HEK293 (cell line): ENCODE measurements around the gene MSX1.

ENCODE experiments used
- CTCF ChIA-PET: fragments of 350-600 bp; formaldehyde crosslinking; extraction: SDS; loops from one replicate; lab custom pipeline; 2021; ENCODE audit warnings: antibody characterized with exemption; lab: Yijun Ruan, JAX
- POLR2A ChIA-PET: fragments of 300-600 bp; formaldehyde crosslinking; extraction: SDS; loops from one replicate; lab custom pipeline; 2020; ENCODE audit warnings: antibody characterized with exemption, inconsistent platforms; lab: Yijun Ruan, JAX
- H3K27ac ChIP-seq: fragments of 200-500 bp; sonication (Bioruptor generic); 2 replicates; pipeline ENCODE4 v1.5.1; 2014; ENCODE audit warnings: low read depth, low read length, control low read depth, inconsistent platforms; ENCODE audit errors: extremely low read depth
- H3K36me3 ChIP-seq, 2 experiments: fragments of 200-500 bp in 1 of 2; sonication (Bioruptor generic) in 1 of 2; 1 replicate in 1 of 2; 2 replicates in 1 of 2; pipeline ENCODE4 v1.5.1; 2014 to 2017; ENCODE audit warnings: inconsistent platforms in 2 of 2, low read length in 2 of 2; ENCODE audit not compliant: control insufficient read depth in 2 of 2, insufficient read depth in 1 of 2
- H3K4me1 ChIP-seq: fragments of 200-500 bp; sonication (Bioruptor generic); 2 replicates; pipeline ENCODE4 v1.5.1; 2014; ENCODE audit warnings: mild to moderate bottlenecking, low read length, inconsistent platforms; ENCODE audit not compliant: control insufficient read depth, insufficient read depth
- H3K4me3 ChIP-seq: 2 replicates; pipeline ENCODE4 v1.5.1; 2011; ENCODE audit warnings: low read depth, mild to moderate bottlenecking, control low read depth, low read length, moderate library complexity
- H3K9me3 ChIP-seq: fragments of 200-500 bp; sonication (Bioruptor generic); 2 replicates; pipeline ENCODE4 v1.5.1; 2014; ENCODE audit warnings: low read depth, low read length, inconsistent platforms; ENCODE audit not compliant: control insufficient read depth, insufficient read depth
- HOXA7 ChIP-seq: sonication (generic); formaldehyde crosslinking; IDR thresholded peaks from 2 replicates; pipeline ENCODE4 v1.8.1; 2022; ENCODE audit warnings: missing genetic modification reagents, borderline replicate concordance
- HOXC10 ChIP-seq: sonication (generic); formaldehyde crosslinking; IDR thresholded peaks from 2 replicates; pipeline ENCODE4 v1.8.1; 2023; ENCODE audit warnings: mild to moderate bottlenecking, missing genetic modification reagents
- KLF10 ChIP-seq: fragments of 450-650 bp; IDR thresholded peaks from 2 replicates; pipeline ENCODE4 v1.5.1; 2018; ENCODE audit warnings: missing biosample characterization, mild to moderate bottlenecking, missing genetic modification characterization
- OSR2 ChIP-seq: fragments of 450-650 bp; formaldehyde crosslinking; IDR thresholded peaks from 2 replicates; pipeline ENCODE4 v1.5.1; 2016; ENCODE audit warnings: missing biosample characterization, missing genetic modification characterization
- SETDB1 ChIP-seq: IDR thresholded peaks from one replicate; pipeline ENCODE4 v1.6.1; 2017; ENCODE audit warnings: mild to moderate bottlenecking, low read length, moderate library complexity, mixed read lengths; ENCODE audit not compliant: insufficient read length
- YY2 ChIP-seq: fragments of 450-650 bp; formaldehyde crosslinking; IDR thresholded peaks from 2 replicates; pipeline ENCODE4 v1.5.1; 2016; ENCODE audit warnings: missing biosample characterization, missing genetic modification characterization
- ZBTB17 ChIP-seq: fragments of 450-650 bp; formaldehyde crosslinking; IDR thresholded peaks from 2 replicates; pipeline ENCODE4 v1.5.1; 2016; ENCODE audit warnings: missing biosample characterization, missing genetic modification characterization
- ZBTB48 ChIP-seq: fragments of 450-650 bp; formaldehyde crosslinking; IDR thresholded peaks from 2 replicates; pipeline ENCODE4 v1.5.1; 2016; ENCODE audit warnings: missing biosample characterization, missing genetic modification characterization
- ZNF175 ChIP-seq: fragments of 450-650 bp; formaldehyde crosslinking; IDR thresholded peaks from 2 replicates; pipeline ENCODE4 v1.5.1; 2016; ENCODE audit warnings: missing biosample characterization, missing genetic modification characterization
- ZNF19 ChIP-seq: fragments of 450-650 bp; formaldehyde crosslinking; IDR thresholded peaks from 2 replicates; pipeline ENCODE4; 2016; ENCODE audit warnings: missing biosample characterization, missing genetic modification characterization, low read depth
- ZNF239 ChIP-seq: fragments of 450-650 bp; formaldehyde crosslinking; IDR thresholded peaks from 2 replicates; pipeline ENCODE4 v1.5.1; 2016; ENCODE audit warnings: missing biosample characterization, missing genetic modification characterization
- ZNF302 ChIP-seq: fragments of 450-650 bp; formaldehyde crosslinking; IDR thresholded peaks from 2 replicates; pipeline ENCODE4 v1.5.1; 2016; ENCODE audit warnings: missing biosample characterization, missing genetic modification characterization, low read depth
- ZNF350 ChIP-seq: fragments of 450-650 bp; formaldehyde crosslinking; IDR thresholded peaks from 2 replicates; pipeline ENCODE4 v1.5.0; 2017; ENCODE audit warnings: missing biosample characterization, mild to moderate bottlenecking, missing genetic modification characterization
- ZNF423 ChIP-seq: fragments of 450-650 bp; formaldehyde crosslinking; IDR thresholded peaks from 2 replicates; pipeline ENCODE4 v1.5.1; 2016; ENCODE audit warnings: missing biosample characterization, missing genetic modification characterization
- ZNF558 ChIP-seq: fragments of 450-650 bp; formaldehyde crosslinking; IDR thresholded peaks from 2 replicates; pipeline ENCODE4 v1.5.1; 2016; ENCODE audit warnings: missing biosample characterization, missing genetic modification characterization
- ZNF623 ChIP-seq: fragments of 450-650 bp; formaldehyde crosslinking; IDR thresholded peaks from 2 replicates; pipeline ENCODE4 v1.5.1; 2016; ENCODE audit warnings: missing biosample characterization, missing genetic modification characterization
- ZNF624 ChIP-seq: fragments of 450-650 bp; formaldehyde crosslinking; IDR thresholded peaks from 2 replicates; pipeline ENCODE4 v1.5.1; 2017; ENCODE audit warnings: missing biosample characterization, missing genetic modification characterization
- ZNF660 ChIP-seq: fragments of 450-650 bp; IDR thresholded peaks from 2 replicates; pipeline ENCODE4 v1.5.1; 2018; ENCODE audit warnings: missing biosample characterization, mild to moderate bottlenecking, missing genetic modification characterization
- ZNF777 ChIP-seq: fragments of 450-650 bp; formaldehyde crosslinking; IDR thresholded peaks from 2 replicates; pipeline ENCODE4 v1.5.1; 2017; ENCODE audit warnings: missing biosample characterization, missing genetic modification characterization, borderline replicate concordance
- ZNF837 ChIP-seq: fragments of 450-650 bp; formaldehyde crosslinking; IDR thresholded peaks from 2 replicates; pipeline ENCODE4 v1.5.1; 2016; ENCODE audit warnings: missing biosample characterization, missing genetic modification characterization
- TF ChIP-seq, protein P1 (sequence below): fragments of 450-650 bp; formaldehyde crosslinking; IDR thresholded peaks from 2 replicates; pipeline ENCODE4 v1.5.1; 2017; ENCODE audit warnings: missing biosample characterization, missing genetic modification characterization
- TF ChIP-seq, protein P2 (sequence below): fragments of 450-650 bp; formaldehyde crosslinking; IDR thresholded peaks from 2 replicates; pipeline ENCODE4 v1.5.1; 2016; ENCODE audit warnings: missing biosample characterization, missing genetic modification characterization

The MSX1 gene

DNA sequence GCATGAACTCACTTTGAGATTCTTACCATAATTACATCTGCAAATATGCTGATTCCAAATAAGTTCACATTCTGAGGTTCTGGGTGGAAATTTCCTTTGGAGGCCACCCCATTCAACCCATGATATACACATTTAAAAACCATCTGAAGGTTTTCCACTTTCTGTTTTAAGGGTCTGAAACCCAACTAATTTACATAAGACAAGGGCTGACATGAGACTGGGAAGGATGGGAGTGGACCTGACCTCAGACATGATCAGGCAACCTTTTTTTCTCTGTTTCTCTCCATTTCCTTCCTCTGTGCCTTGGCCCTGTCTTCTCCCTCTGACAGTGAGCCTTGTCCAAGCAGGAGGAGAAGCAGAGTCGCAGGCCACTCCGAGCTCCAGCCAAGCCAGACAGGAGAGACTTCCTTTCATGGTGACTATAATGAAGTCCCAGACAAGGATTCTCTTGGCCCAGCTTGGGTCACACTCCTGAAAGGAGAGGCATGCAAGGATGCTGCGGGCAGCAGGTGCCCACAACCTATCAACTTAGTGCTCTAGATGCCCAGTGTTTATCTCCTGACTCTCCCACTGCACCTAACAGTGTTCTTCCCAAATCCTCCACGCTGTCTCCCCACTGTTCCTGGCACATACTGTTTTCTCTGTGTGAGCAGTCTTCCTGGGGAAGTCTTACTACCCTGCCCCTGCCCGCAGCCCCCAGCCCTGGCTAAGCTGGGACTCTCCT, 39.9 kb downstream of the MSX1 start:
- Histone ChIP-seq H3K36me3 (no peaks in the 10 kb centered on the region), H3K4me3 (no peak overlapping the region), H3K9me3 (no peaks in the 10 kb centered on the region), H3K4me1 (no peaks in the 10 kb centered on the region), H3K27ac (no peak overlapping the region)
- CTCF ChIA-PET, result interaction anchor here (0.7 kb wide), 1 partner anchor 94 kb away, joined by 5 read pairs; no protein-coding TSS in a partner anchor
- POLR2A ChIA-PET, result no interaction called here
- no peak for TF ChIP-seq HOXA7 (CRISPR knock-in tag)
- TF ChIP-seq YY2 (tag by site-specific recombination), result no peak
- TF ChIP-seq ZNF350, result no peak
- TF ChIP-seq ZBTB48 (tag by site-specific recombination), result no peak
- no peak for TF ChIP-seq SETDB1
- no peak for TF ChIP-seq ZNF239 (tag by site-specific recombination)

GRCh38 chr4:4901877-4902276, 42.4 kb downstream of the MSX1 start:
- CTCF ChIA-PET, result no interaction called here
- H3K27ac ChIP-seq, result no peak overlapping the region
- TF ChIP-seq ZNF423 (tag by site-specific recombination) (no peak), ZNF624 (tag by site-specific recombination) (no peak), ZNF19 (tag by site-specific recombination) (no peak), OSR2 (no peak), ZNF623 (tag by site-specific recombination) (no peak), HOXC10 (no peak), ZBTB17 (tag by site-specific recombination) (no peak), KLF10 (tag by site-specific recombination) (no peak), ZNF175 (tag by site-specific recombination) (no peak), ZNF302 (tag by site-specific recombination) (no peak), ZNF837 (tag by site-specific recombination) (no peak), HOXA7 (CRISPR knock-in tag) (no peak), ZNF558 (tag by site-specific recombination) (no peak), YY2 (tag by site-specific recombination) (no peak), ZNF777 (tag by site-specific recombination) (no peak), ZNF660 (tag by site-specific recombination) (no peak)
- TF ChIP-seq, protein P1, sequence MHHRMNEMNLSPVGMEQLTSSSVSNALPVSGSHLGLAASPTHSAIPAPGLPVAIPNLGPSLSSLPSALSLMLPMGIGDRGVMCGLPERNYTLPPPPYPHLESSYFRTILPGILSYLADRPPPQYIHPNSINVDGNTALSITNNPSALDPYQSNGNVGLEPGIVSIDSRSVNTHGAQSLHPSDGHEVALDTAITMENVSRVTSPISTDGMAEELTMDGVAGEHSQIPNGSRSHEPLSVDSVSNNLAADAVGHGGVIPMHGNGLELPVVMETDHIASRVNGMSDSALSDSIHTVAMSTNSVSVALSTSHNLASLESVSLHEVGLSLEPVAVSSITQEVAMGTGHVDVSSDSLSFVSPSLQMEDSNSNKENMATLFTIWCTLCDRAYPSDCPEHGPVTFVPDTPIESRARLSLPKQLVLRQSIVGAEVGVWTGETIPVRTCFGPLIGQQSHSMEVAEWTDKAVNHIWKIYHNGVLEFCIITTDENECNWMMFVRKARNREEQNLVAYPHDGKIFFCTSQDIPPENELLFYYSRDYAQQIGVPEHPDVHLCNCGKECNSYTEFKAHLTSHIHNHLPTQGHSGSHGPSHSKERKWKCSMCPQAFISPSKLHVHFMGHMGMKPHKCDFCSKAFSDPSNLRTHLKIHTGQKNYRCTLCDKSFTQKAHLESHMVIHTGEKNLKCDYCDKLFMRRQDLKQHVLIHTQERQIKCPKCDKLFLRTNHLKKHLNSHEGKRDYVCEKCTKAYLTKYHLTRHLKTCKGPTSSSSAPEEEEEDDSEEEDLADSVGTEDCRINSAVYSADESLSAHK (tag by site-specific recombination), result no peak
- TF ChIP-seq, protein P2, sequence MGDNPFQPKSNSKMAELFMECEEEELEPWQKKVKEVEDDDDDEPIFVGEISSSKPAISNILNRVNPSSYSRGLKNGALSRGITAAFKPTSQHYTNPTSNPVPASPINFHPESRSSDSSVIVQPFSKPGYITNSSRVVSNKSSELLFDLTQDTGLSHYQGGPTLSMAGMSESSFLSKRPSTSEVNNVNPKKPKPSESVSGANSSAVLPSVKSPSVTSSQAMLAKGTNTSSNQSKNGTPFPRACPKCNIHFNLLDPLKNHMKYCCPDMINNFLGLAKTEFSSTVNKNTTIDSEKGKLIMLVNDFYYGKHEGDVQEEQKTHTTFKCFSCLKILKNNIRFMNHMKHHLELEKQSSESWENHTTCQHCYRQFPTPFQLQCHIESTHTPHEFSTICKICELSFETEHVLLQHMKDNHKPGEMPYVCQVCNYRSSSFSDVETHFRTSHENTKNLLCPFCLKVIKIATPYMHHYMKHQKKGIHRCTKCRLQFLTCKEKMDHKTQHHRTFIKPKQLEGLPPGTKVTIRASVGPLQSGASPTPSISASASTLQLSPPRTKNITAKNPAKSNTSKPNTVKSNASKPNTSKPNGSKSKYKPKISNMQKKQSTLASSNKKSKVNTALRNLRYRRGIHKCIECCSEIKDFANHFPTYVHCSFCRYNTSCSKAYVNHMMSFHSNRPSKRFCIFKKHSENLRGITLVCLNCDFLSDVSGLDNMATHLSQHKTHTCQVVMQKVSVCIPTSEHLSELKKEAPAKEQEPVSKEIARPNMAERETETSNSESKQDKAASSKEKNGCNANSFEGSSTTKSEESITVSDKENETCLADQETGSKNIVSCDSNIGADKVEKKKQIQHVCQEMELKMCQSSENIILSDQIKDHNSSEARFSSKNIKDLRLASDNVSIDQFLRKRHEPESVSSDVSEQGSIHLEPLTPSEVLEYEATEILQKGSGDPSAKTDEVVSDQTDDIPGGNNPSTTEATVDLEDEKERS (tag by site-specific recombination), result no peak
- H3K4me3 ChIP-seq, result no peak overlapping the region
- no peaks in the 10 kb centered on the region for H3K4me1 ChIP-seq
- no peaks in the 10 kb centered on the region for H3K9me3 ChIP-seq
- no peaks in the 10 kb centered on the region for H3K36me3 ChIP-seq
- POLR2A ChIA-PET, result no interaction called here
